GM08714 (cell line): ENCODE data around the gene SNAI1.
"Not testable (repeated sequence)": the region's sequence is repeated elsewhere in the genome, so short reads cannot be mapped to it uniquely, and the experiment has no call there.

Experiments
- H3K4me3 ChIP-seq: fragments of 200-500 bp; sonication (Bioruptor generic); 2 replicates; pipeline ENCODE4 v1.5.1; 2014; ENCODE audit warnings: mild to moderate bottlenecking, low read length, inconsistent platforms
- ZNF274 ChIP-seq: IDR thresholded peaks from 2 replicates; pipeline ENCODE4 v1.6.1; 2012; ENCODE audit warnings: mild to moderate bottlenecking, low read depth, low read length

The SNAI1 gene

GRCh38 chr20:49948809-49949507 lies 33.8 kb upstream of the SNAI1 start:
- no peak for TF ChIP-seq ZNF274

GRCh38 chr20:49951151-49951550 lies 31.6 kb upstream of the SNAI1 start:
- no peak overlapping the region for H3K4me3 ChIP-seq
- TF ChIP-seq ZNF274: no peak

More at GRCh38 chr20:49948809-49949507, 33.8 kb upstream of the SNAI1 start:
- no peak overlapping the region for H3K4me3 ChIP-seq

- no peak for TF ChIP-seq ZNF274
- no peak overlapping the region for H3K4me3 ChIP-seq
Measured at GRCh38 chr20:49955167-49955566, 27.6 kb upstream of the SNAI1 start.

- H3K4me3 ChIP-seq: not testable (repeated sequence)
Measured at GRCh38 chr20:49955830-49956396, 26.9 kb upstream of the SNAI1 start.

- no peak overlapping the region for H3K4me3 ChIP-seq
- TF ChIP-seq ZNF274: no peak
Measured at GRCh38 chr20:49956689-49957088, 26.1 kb upstream of the SNAI1 start.

- not testable (repeated sequence) for H3K4me3 ChIP-seq
Measured at GRCh38 chr20:49957089-49957938, 25.5 kb upstream of the SNAI1 start.

GRCh38 chr20:49961413-49961812 lies 21.4 kb upstream of the SNAI1 start:
- no peak overlapping the region for H3K4me3 ChIP-seq
- no peak for TF ChIP-seq ZNF274

GRCh38 chr20:49964964-49965780 lies 17.6 kb upstream of the SNAI1 start:
- no peak overlapping the region for H3K4me3 ChIP-seq
- TF ChIP-seq ZNF274: no peak

- no peak for TF ChIP-seq ZNF274
Measured at GRCh38 chr20:49965781-49966305, 16.9 kb upstream of the SNAI1 start.

GRCh38 chr20:49966861-49967260 lies 15.9 kb upstream of the SNAI1 start:
- TF ChIP-seq ZNF274: no peak
- no peak overlapping the region for H3K4me3 ChIP-seq

More at GRCh38 chr20:49965781-49966305, 16.9 kb upstream of the SNAI1 start:
- no peak overlapping the region for H3K4me3 ChIP-seq

- no peak overlapping the region for H3K4me3 ChIP-seq
- TF ChIP-seq ZNF274: no peak
Measured at GRCh38 chr20:49969234-49969633, 13.5 kb upstream of the SNAI1 start.

GRCh38 chr20:49969946-49970345 lies 12.8 kb upstream of the SNAI1 start:
- no peak overlapping the region for H3K4me3 ChIP-seq
- TF ChIP-seq ZNF274: no peak

GRCh38 chr20:49970498-49970897 lies 12.3 kb upstream of the SNAI1 start:
- no peak for TF ChIP-seq ZNF274
- H3K4me3 ChIP-seq: no peak overlapping the region

- no peak overlapping the region for H3K4me3 ChIP-seq
- no peak for TF ChIP-seq ZNF274
Measured at GRCh38 chr20:49973981-49974380, 8.8 kb upstream of the SNAI1 start.
